Fibroblast of skin of left quadriceps (primary cell): Measurements from ENCODE around the gene STUB1.

Experiments used
- DNase-seq, 2 experiments: peaks; one replicate each; pipeline ENCODE4 v3.0.0-alpha.2; 2013; ENCODE audit warnings: low read depth in 2 of 2

Gene STUB1

GRCh38 chr16:679814-680624 lies at the start of gene STUB1:
Gene STUB1 (plus strand): TSS chr16:680410. CDS start chr16:680526, 116 bp downstream.
- peak; percentile 62 to 67 for DNase-seq

GRCh38 chr16:630815-631405 lies 49.3 kb upstream of the STUB1 start, which contains the start of gene WFIKKN1:
Gene WFIKKN1 (plus strand): TSS chr16:630985. CDS start chr16:631254, 269 bp downstream.
- no peak for DNase-seq

- DNase-seq, result no peak
Observed at GRCh38 chr16:631808-632358, 48.3 kb upstream of the STUB1 start.

- DNase-seq, result no peak
Observed at GRCh38 chr16:632486-633335, 47.5 kb upstream of the STUB1 start.

- DNase-seq, result no peak
Observed at GRCh38 chr16:633336-634050, 46.7 kb upstream of the STUB1 start.

- DNase-seq, result no peak
Observed at GRCh38 chr16:634051-634670, 46.0 kb upstream of the STUB1 start.

- DNase-seq, result no peak
Observed at GRCh38 chr16:634996-635395, 45.2 kb upstream of the STUB1 start.

- no peak for DNase-seq
Observed at GRCh38 chr16:635573-636205, 44.5 kb upstream of the STUB1 start.

- peak; percentile 82 to 84 for DNase-seq
Observed at GRCh38 chr16:636206-637080, 43.8 kb upstream of the STUB1 start, which contains the start of gene METTL26. Gene METTL26 (minus strand): TSS chr16:636305. CDS start chr16:636290, 15 bp downstream.

GRCh38 chr16:637081-638018 lies 42.9 kb upstream of the STUB1 start:
- peak; percentile 77 to 79 for DNase-seq

- DNase-seq, result no peak
Observed at GRCh38 chr16:638034-638543, 42.1 kb upstream of the STUB1 start.

- DNase-seq, result no peak
Observed at GRCh38 chr16:638836-639235, 41.4 kb upstream of the STUB1 start.

- DNase-seq, result no peak
Observed at GRCh38 chr16:640614-641013, 39.6 kb upstream of the STUB1 start.

GRCh38 chr16:641326-642188 lies 38.7 kb upstream of the STUB1 start, which contains the start of gene MCRIP2:
Gene MCRIP2 (plus strand): TSS chr16:641828. CDS start chr16:641992, 164 bp downstream.
- peak in 1 of 2 experiments; percentile 16 for DNase-seq

- DNase-seq, result no peak
Observed at GRCh38 chr16:642189-643049, 37.8 kb upstream of the STUB1 start.

GRCh38 chr16:643050-643368 lies 37.2 kb upstream of the STUB1 start:
- no peak for DNase-seq
